Stimulated activated CD8-positive, alpha-beta memory T cell treated with anti-CD3 and anti-CD28 coated beads, Interleukin-7, amount 100 ng/mL, for 4 hours (primary cell): Measurements from ENCODE around the gene ST6GALNAC6.

ENCODE experiments used
- DNase-seq, 2 donors: peaks; one replicate each; pipeline ENCODE4 v3.0.0-alpha.2; 2020; ENCODE audit warnings: low read depth in 2 of 2

ST6GALNAC6 gene

DNA sequence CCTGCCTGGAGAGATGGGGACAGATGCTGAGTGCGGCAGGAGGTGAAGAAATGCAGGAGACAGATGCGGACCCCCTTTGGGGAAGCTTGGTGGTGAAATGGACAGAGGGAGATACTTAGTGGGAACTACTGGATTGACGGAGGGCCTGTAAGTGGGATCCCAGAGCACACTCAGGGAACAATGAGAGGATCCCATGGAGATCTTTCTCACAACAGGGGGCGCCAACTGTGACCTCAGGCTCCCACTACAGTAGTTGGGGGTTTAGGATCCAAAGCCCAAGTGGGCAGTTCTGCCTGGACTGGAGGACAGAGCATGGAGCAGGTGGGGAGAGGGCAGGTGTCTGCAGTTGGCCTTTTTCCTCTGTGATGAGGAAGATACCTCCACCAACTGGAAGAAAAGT lies 34.8 kb upstream of the ST6GALNAC6 start:
- DNase-seq, result no peak

DNA sequence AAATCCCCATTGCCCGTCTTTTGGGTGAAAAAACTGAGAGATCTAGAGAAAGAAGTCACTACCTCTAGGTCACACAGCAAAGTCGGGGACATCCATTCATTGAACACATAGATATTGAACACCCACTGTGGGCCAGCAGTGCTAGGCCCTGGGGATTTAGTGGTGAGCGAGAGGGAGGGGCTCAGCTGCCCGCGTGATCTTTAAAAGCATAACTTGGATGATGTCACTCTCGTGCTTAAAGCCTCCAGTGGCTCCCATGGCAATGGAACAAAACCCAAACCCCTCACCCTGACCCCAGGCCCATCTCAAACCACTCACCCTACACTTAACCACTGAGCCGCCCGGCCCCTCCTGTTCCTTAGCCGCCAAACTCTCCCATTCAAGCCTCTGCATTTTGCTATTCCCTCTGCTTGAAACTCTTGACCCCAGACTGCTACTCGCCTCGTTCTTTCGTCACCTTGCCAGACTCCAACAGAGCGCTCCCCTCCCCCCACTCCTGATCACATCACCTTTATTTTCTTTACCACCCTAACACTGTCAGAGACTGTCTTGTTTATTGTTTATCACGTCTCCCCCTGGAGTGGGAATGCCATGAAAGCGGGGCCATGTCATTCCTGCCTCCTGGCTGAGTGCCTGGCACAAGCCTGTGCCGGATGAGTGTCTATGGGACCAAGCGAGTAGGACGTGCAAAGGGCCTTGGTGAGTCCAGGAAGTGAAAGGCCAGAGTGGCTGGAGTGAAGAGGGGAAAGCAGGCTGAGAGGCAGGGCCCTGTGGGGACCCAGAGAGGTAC lies 31.9 kb upstream of the ST6GALNAC6 start:
- no peak for DNase-seq

DNA sequence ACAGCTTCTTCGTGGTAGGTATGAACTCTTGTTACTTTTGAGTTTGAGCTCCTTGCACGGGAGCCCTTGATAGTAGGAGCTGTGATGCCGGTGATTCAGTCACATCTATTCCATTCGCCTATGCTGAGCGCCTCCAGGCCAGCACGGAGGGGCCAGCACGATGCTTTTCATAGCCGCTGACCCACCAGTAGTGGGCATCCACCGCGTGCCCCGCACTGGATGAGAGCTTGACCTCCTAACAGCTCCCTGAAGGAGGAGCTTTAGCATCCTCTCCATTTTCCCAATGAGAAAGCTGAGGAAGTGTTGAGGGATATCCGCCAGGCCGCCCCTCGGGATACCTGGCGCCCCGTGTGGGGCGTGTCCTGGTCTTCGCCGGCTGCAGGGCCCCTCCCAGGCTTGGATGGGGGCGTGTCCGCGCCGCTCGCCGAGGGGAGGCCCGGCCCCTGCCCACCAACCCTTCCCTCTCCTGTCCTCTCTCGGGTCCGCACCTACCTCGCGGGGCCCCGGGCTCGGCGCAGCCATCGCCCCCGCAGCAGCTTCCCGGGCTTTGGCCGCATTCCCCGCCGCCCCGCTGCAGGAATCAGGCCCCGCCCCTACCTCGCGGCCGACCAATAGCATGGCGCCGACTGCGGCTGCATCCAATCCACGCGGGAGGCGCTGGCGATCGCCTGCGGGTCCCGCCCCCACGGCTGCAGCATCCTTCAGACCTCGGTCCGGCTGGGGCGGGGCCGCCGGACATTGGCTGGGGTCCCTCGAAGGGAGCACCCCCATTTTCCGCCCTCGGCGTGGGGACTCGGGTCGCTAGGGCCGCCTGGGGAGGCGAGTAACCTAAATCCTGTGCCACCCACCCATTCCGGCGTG lies 31.1 kb upstream of the ST6GALNAC6 start, which contains the start of gene PIP5KL1:
TSS of gene PIP5KL1 (minus strand) at position 547 of the 861 bp plus-strand sequence. CDS start at position 522, 25 bp downstream.
- peak; percentile 26 to 60 for DNase-seq

DNA sequence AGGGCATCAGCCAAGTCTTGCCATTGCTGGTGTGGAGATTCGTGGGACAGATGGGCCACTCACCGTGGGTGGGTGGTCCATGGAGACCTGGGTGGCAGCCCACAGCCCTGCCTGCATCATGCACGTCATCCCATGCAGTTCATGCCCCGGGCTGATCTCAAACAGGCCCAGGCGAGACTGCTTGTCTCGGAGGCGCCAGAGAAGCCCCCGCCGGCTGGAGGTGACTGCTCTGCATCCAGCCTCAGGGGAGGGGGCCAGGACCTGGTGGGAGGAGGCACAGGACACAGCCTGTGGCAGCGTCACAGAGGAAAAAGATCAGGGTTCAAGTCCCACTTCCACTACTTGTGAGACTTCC lies 30.2 kb upstream of the ST6GALNAC6 start:
- DNase-seq, result no peak

DNA sequence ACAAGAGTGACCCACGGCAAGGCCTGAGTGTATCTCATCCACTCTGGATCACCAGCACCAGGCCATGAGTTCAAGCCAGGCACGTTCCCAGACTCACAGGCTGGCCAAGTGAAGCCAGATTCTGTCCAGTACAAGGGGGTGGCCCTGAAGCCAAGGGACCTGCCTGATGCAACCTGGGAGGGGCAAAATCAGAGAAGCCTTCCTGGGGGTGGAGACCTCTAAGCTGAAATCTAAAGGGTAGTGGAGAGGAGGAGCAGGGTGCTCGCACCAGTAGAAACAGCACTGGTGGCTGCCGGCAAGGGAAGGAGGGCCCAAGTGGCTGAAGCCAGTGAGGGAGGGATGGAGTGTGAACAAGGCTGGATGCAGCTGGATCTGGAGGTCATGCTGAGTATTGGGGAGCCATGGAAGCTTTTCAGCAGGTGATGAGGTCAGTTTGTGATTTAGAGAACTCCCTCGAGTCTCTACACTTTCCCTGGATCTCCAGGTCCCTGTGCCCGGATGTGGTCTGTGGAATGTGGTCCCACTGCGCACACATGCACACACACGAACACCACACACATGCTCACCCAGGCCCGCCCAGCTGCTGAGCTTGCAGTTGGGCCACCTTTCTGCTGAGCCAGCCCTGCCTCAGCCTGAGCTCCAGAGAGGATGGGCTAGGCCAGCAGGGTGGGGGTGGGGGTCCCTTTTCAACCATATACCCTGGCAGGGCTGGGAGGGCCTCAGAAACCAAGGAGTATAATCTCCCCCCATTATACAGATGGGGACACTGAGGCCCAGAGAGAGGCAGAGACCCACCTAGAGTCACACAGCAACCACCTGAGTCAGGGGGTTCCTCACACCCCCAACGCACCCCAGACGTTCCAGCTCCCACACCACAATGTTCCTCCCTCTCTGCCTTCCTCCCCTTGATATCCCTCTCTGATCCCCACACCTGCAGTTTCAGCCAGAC lies 29.5 kb upstream of the ST6GALNAC6 start:
- no peak for DNase-seq

DNA sequence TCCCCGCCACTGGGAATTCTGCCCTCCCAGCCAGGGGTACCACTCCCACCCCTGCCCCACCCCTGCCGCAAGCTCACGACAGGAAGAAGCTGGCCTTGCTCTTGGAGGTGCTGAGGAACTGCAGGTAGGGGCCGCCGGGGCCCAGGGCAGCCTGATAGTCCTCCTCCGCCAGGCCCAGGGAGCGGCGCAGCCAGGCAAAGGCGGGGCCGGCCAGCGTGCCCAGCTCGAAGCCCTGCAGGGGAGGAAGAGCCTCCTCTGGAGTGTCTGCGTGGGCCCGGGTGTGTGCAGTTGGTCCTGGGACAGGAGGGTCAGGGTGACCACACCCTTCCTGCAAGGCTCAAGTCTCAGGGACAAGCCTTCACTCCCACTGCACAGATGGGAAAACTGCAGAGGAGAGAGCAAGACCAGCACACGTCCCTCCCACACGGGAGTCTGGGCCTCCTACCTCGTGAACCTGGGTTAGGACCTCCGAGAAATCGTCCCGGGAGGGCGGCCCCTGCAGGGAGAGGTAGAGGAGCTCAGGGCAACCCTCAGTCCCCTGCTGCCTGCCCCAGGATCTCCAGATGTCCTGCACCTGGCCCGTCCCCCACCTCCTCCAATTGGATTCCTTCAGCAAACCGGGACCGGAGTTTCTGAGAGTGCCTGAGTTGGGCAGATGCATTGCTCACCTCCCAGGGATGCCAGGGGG lies 28.7 kb upstream of the ST6GALNAC6 start:
- DNase-seq, result no peak

DNA sequence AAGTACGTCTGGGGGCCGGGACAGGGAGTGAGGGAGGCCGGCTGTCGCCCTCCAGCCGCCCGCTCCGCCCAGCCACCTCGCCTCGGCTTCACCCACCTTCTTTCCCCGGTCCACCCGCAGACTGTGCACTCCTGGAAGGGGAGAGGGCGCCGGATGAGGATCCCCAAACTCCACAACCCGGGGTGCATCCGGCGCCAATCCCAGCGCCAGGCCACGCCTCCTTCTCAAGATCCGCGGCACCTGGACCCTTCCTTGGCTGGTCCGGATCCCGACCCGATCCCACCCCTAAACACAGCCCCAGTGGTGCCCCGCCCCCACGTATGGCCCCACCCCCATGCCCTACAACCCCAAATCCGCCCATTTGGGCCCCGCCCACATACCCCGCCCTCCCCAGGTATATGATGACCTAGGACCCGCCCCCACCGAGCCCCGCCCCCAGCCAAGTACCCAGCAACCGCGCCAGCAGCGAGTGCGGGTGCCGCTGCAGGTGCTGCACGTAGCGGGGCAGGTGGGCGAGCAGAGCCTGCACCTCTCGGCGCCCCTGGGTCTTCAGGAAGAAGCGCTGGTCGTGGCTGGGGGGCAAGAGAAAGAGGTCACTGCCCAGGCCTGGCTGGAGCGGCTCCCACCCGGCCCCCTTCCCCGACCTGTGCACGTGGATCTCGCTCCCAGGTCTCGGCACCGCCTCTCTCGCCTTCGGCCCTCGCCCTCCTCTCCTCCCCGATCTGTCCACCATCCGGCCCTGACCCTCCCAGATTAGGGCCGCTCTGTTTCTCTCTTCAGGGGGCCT lies 28.0 kb upstream of the ST6GALNAC6 start:
- DNase-seq, result peak; percentile 60 to 68

DNA sequence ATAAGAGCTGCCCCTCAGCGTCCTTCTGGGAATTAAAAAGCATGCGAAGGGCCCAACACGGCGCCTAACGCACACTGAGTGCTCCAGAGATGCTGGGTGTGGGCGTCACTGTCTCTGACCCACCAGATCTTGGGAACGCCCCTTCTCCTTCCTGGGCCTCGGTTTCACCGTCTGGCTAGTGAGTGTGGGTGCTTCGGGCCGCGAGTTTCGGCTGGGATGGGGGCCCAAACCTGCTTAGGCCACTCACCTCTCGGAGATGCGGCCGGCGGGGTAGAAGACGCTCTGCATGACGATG lies 27.4 kb upstream of the ST6GALNAC6 start:
- no peak for DNase-seq

DNA sequence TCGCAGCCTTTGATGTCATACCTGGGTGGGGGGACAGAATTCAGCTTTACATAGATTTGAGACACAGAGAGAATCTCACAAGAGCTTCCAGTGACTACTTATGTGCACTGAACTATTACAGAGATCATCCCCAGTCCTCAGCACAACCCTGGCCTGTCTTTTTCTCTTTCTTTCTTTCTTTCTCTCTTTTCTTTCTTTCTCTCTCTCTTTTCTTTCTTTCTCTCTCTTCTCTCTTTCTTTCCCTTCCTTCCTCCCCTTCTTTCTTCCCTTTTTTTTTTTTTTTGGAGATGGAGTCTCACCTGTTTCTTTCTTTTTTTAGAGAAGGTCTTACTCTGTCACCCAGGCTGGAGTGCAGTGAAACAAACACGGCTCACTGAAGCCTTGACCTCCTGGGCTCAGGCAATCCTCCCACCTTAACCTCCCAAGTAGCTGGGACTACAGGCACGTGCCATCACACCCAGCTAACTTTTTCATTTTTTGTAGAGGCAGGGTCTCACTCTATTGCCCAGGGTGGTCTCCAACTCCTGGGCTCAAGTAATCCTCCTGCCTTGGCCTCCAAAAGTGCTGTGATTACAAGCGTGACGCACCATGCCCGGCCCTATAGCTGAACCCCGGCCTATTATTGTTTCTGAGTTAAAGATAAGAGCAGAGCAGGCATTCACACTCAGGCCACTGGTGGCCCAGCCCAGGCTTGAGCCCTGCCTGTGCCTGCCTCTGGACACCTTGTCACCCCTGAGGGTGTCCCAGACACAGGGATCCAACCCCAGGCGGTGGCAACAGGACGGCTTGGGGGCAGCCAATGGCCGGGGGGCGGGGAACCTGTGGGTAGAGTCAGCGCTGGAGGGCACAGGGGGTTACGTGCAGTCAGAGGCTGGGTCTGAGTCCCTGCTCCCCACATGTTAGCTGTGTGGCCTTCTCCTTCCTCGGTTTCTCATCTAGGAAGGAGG lies 26.8 kb upstream of the ST6GALNAC6 start:
- DNase-seq, result no peak

DNA sequence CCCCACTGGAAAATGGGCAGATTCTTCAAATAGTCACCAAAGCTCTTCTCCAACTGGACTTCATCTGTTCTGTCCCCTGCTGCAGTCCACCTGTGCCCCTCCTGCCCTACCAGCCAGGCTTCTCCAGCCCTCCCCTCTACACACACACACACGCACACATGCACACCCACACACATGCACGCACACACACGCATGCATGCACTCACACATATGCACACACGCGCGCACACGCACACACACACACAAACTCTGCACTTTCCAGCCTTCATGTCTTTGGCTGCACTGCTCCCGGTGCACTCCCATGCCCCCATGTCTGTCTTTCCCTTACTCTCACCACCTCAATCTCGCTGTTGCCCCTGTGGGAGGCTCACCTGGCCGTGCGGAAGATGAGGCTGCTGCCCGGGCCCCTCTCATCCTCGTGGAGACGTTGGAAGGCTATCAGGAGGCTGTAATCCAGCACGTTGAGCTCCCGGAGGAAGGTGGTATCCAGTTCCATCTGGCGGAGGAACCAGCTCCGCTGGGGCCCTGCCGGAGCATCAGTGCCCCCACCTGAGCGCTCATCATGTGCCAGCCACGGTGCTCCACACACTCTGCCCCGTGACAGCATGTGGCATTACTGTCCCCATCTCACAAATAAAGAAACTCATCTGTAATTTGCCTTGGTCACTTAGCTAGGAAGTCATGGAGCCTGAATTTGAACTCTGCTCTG lies 25.5 kb upstream of the ST6GALNAC6 start:
- DNase-seq, result no peak

DNA sequence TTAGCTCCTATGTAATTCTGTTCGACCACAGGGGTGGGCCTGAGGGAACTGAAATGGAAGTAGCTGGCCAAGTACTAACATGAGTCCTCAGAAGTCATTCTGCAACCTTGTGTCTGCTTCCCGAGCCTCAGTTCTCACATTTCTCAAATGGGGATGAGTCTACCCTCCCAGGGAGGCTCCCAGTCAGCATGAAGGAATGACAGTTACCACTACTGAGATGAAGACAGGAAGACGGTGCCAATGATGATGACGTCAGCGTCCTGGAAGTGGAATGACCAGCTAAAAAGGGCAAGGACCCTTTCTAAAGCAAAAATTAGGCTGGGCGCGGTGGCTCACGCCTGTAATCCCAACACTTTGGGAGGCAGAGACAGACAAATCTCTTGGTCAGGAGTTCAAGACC lies 24.4 kb upstream of the ST6GALNAC6 start:
- DNase-seq, result no peak

DNA sequence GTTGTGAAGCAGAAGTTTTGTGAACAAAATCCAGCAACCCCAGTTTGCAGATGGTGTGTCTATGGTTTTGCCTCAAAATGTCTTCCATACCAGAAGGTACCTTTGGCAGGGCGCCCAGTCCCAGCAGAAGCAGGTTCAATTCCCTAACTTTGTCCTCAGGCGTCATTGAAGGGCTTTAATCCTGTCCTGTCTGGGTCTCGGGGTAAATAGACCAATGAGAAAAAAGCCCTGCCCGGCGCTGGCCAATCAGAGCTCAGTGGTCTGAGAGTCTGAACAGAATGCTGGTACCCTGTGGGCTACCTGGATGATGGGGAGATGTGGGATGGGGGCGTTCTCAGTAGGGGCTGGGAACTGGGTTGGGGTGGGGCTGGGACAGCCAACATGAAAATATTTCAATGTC lies 23.6 kb upstream of the ST6GALNAC6 start:
- DNase-seq, result no peak

DNA sequence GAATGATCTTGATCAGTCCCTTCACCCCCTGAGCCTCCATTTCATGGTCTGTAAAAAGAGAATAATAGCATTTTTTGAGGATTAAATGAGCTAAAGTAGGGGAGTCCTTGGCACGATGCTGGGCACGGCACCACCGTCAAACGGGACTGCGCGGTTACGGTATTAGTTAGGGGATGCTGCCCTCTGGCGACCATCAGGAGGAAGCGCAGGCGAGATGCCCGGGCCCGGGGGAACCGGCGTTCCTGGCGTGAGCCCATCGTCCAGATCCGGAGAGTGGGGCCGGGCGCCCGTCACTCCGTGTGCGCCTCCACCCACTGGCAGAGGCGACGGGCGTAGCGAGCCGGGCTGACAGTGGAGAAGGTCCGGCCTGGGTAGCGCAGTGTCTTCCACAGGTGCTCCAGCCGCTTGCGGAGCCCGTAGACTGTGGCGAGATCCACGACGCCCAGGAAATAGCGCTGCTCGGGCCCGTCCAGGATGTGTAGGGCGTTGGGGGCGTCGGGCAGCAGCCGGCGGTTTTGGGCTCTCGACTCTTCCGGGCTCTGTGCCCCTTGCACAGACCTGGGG lies 22.2 kb upstream of the ST6GALNAC6 start:
- DNase-seq, result peak; percentile 60 to 61

DNA sequence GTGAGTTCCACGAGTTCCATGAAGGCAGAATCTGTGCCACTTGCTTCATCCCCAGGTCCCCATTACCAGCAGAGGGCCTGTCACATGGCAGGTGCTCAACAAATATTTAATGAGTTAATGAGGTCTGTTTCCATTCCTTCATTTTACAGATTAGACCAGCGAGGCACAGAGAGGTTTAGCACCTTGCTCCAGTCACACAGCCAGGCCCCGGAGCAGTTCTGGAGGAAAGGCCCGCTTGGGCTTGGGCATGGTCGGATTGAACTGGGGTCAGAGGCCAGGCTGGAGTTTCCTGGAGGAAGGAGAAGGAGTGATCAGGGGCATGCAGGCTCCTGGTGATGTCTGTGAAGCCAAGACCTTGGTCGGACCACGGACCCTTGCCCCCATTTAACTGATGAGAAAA lies 21.4 kb upstream of the ST6GALNAC6 start:
- no peak for DNase-seq

DNA sequence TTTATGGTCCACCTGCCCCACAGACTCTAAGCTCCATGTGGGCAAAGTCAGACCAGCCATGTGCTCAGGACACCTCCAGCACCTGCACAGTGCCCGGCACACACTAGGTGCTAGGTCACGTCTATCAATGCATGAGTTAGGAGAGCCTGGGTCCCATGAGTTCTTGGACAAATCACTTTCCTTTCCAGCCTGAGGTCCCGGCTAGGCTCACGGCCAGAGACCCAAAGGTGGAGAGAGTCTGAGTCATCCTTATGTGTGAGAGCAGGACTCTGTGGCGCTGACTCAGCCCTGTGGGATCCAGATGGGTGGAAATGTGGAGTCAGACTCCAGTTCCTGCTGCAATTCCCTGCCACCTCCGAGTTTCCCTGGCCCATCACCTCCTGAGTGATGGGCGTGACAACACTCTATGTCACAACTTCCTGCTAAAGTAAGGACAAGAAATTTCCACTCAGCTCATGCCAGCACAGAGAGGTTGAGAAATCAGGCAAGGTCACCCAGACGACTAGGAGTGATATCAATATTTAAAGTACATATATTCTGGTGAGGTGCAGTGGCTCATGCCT lies 19.9 kb upstream of the ST6GALNAC6 start:
- no peak for DNase-seq

DNA sequence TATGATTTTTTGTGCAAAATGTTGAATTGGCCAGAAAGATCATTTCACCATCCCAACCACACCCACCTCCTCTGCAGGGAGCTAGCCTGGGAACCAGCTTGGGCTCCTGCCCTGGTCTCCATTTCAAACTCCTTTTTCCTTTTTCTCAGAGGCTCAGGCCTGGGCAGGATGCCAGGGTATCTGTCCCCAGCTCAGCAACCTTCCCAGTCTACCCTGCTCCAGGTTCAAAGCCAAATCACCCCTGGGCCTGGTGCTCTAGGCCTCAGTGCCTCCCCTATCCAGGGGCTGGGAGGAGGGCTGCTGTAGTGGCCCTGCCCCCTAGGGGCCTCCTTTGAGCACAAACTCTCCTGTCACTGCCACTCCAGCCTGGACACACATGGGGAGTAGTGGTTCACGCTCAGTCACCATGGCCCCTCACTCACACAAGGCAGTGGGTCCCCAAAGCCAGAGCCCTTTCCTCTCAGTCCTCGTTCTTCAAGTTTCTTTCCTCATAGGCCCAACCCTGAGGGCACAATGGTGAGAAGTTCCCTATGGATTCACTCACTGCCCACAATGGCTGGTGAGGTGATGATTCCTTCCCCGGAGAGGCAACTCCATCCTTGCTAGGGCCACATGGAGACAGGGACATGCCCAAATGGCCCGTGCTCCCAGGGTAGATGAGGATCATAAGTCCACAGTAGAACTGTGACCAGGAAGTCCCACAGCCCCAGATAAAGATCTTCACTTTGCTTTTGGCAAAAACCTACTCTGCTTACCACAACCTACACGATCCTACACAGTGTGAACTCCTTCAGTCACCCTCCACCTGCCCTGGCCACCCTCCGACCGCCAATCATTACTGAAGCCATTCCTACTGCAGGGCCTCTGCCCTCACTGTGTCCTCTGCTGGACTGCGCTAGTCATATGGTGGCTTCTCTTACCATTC lies 19.0 kb upstream of the ST6GALNAC6 start:
- no peak for DNase-seq

DNA sequence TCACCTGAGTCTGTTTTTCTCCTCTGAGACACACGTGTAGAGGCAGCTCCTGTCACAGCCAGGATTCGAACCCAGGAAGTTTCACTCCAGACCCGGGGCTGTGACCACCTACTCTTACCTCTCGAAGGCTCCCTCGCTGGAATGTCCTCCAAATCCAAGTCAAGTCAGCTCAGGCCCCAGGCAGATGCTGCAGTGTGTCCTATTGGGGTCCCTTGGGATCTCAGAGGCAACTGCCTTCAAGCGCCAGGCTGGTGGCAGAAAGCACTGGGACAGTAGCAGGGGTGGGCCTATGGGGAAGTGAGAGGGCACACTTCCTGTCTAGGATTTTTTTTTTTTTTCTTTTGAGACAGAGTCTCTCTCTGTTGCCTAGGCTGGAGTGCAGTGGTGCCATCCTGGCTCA lies 18.2 kb upstream of the ST6GALNAC6 start:
- no peak for DNase-seq
